Mucosa of descending colon (tissue), 3 donors: ENCODE measurements around the gene ROBO2. TPM values are rescaled to one million over a fixed set of nuclear protein-coding genes. Genes with fewer than 3 reads are reported as not detected.

Experiments used
- ATAC-seq: fragments of 200-7000 bp; cut with Tn5 transposase; one replicate; pipeline ENCODE4 v1.9.1; 2020; ENCODE audit warnings: mild to moderate bottlenecking, moderate library complexity
- DNase-seq, 3 donors: peaks; one replicate each; pipeline ENCODE4 v3.0.0-alpha.2; 2020
- H3K36me3 ChIP-seq: fragments of 200-600 bp; one replicate; pipeline ENCODE4 v1.8.0; 2021; ENCODE audit warnings: low read depth, mild to moderate bottlenecking
- H3K4me1 ChIP-seq: fragments of 200-600 bp; one replicate; pipeline ENCODE4 v1.8.0; 2021; ENCODE audit warnings: low read depth, mild to moderate bottlenecking
- H3K4me3 ChIP-seq: fragments of 200-600 bp; one replicate; pipeline ENCODE4 v1.8.0; 2021; ENCODE audit warnings: mild to moderate bottlenecking
- H3K9me3 ChIP-seq: fragments of 200-600 bp; one replicate; pipeline ENCODE4 v1.8.0; 2021; ENCODE audit warnings: mild to moderate bottlenecking
- intact Hi-C, 2 donors: fragments of 100-400 bp; cut with DNase I in 1 of 2; cut with micrococcal nuclease in 1 of 2; formaldehyde crosslinking; loops; one replicate each; pipeline versions ENCODE4 v1.11.0 to v1.11.1; 2022; cut with DNase I, micrococcal nuclease
- total RNA-seq, 3 donors: library from RNA; stranded (reverse); fragmentation: NEBNext Ultra II Directional in 2 of 3; extraction: Animal tissue kit (Norgen Biotek cat#: 25700) in 2 of 3; gene quantifications; one replicate each; pipeline versions ENCODE4 v1.2.1 to v1.2.4, GENCODE V29; 2021 to 2023
- TF ChIP-seq, protein P1 (sequence below): fragments of 200-600 bp; IDR thresholded peaks from one replicate; pipeline ENCODE4 v1.8.0; 2022; ENCODE audit warnings: antibody characterized with exemption, mild to moderate bottlenecking
- donor health status: DM: no; HTN: no; CAD: no; lungs with moderate emphysema.
- donor health status: DM: no; HTN: no; CAD: no.
- donor health status: DM: no; HTN: yes; CAD: no.

Gene ROBO2
- total RNA-seq, 3 donors from 2014 or later: 1.3 to 2.1 (median 1.4) TPM

DNA sequence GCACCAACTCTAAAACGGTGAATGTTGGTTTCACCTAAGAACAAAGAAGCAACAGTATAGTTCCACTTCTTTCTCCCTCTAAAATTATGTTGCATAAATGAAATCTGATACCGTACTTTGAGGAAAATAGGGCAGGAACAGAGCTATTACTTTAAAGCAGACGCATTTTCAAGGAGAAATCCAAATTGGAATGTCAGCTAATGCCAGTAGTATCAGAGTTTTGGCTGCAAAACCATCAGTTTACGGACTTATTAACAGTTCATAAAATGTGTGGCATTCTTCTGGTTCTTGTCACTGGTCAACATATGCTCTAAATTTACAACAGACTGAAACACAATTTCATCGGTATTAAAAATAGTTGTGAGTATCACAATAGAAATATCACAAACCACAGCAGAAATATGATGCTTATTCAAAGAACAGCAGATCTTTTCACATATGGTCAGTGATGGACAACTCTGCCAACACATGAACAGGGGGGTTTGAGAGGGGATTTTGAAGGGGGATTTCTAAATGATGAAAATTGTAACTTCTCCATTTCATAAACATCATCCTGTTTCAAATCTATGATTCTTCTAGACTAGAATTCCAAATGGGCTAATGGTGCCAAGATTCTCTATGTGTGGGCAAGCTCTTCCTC, 38.7 kb upstream of the ROBO2 start:
- H3K4me3 ChIP-seq: no peak overlapping the region
- ATAC-seq (no peak), DNase-seq (no peak)
- H3K4me1 ChIP-seq: no peaks in the 10 kb centered on the region
- H3K9me3 ChIP-seq: no peaks in the 10 kb centered on the region
- intact Hi-C loops: no loop called here
- H3K36me3 ChIP-seq: no peaks in the 10 kb centered on the region
- TF ChIP-seq, protein P1, sequence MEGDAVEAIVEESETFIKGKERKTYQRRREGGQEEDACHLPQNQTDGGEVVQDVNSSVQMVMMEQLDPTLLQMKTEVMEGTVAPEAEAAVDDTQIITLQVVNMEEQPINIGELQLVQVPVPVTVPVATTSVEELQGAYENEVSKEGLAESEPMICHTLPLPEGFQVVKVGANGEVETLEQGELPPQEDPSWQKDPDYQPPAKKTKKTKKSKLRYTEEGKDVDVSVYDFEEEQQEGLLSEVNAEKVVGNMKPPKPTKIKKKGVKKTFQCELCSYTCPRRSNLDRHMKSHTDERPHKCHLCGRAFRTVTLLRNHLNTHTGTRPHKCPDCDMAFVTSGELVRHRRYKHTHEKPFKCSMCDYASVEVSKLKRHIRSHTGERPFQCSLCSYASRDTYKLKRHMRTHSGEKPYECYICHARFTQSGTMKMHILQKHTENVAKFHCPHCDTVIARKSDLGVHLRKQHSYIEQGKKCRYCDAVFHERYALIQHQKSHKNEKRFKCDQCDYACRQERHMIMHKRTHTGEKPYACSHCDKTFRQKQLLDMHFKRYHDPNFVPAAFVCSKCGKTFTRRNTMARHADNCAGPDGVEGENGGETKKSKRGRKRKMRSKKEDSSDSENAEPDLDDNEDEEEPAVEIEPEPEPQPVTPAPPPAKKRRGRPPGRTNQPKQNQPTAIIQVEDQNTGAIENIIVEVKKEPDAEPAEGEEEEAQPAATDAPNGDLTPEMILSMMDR: no peak

DNA sequence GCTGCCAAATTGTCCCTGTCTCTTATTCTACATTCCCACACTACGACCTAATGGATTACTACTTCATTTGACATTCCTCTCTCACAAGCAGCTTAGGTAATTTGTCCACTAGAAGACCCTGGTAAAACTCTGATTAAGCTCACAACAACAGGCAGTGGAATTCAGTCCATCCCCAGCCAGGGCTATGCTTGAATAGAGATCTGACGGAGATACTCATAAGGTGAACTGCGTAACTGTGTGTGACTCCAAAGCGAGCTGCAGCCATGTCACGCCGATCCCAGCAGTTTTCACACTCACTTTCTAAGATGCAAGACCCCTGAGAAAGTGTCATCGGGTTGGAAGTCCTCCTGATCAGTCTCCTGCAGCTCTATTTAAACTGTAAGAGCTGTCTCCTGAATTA, 25.7 kb upstream of the ROBO2 start:
- Histone ChIP-seq H3K9me3 (no peaks in the 10 kb centered on the region), H3K4me3 (no peak overlapping the region), H3K36me3 (no peaks in the 10 kb centered on the region), H3K4me1 (no peaks in the 10 kb centered on the region)
- ATAC-seq: no peak
- intact Hi-C loops: no loop called here
- no peak for DNase-seq
- TF ChIP-seq, protein P1: no peak

DNA sequence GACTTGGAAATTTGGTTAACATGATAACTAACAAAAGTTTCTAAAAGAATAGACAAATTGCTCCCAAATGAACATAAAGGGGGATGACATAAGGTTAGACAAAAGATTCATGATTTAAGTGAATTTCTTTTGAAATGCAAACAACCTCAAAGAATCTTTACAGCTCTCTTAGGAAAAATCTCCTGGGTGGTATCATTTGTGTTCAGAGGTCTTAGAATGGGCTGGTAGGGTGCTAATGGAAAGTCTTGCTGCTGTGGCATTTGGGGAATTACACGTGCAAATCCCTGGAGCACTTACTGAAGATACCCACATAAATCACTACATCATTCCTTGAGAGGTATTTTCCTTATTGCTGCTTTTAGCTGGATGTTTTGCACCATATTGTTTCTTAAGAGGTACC, 14.4 kb upstream of the ROBO2 start:
- no peak for DNase-seq
- Histone ChIP-seq H3K4me1 (no peaks in the 10 kb centered on the region), H3K9me3 (no peaks in the 10 kb centered on the region), H3K36me3 (no peaks in the 10 kb centered on the region), H3K4me3 (no peak overlapping the region)
- TF ChIP-seq, protein P1: no peak
- intact Hi-C loops: no loop called here
- no peak for ATAC-seq

DNA sequence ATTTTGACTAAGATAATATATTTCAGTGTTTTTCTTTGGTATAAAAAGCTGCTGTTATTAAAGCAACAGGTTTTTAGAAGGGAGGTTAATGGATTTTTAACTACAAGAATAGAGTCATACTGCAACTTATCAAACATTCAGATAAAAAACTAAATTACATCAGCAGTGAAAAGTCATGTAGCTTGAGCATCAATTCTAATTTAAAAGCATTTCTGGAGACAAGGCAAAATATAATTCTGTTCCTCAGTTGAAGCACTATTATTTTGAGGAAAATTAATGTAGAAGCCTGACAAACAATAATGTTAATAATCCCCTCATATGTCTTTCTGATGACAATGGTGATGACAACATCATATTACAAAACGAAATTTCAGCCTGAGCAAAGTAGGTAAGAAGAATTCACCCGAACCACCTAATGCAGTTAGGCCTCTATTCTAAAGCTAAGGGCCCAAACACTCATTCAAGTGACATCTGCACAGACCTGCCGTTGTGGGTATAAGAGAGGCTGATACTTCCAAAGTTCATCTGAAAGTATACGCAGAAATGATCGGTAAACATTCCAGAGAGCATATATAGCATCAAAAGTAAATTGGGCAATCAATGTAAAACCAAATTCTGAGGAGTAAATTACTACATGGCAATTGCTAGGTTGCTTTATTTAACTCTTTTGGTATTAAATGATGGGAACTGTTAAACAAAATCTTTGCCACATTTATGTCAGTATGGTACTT, 12.8 kb upstream of the ROBO2 start:
- H3K4me1 ChIP-seq: no peaks in the 10 kb centered on the region
- H3K9me3 ChIP-seq: no peaks in the 10 kb centered on the region
- no peak for ATAC-seq
- TF ChIP-seq, protein P1: no peak
- H3K36me3 ChIP-seq: no peaks in the 10 kb centered on the region
- intact Hi-C loops: no loop called here
- no peak overlapping the region for H3K4me3 ChIP-seq
- DNase-seq: no peak

DNA sequence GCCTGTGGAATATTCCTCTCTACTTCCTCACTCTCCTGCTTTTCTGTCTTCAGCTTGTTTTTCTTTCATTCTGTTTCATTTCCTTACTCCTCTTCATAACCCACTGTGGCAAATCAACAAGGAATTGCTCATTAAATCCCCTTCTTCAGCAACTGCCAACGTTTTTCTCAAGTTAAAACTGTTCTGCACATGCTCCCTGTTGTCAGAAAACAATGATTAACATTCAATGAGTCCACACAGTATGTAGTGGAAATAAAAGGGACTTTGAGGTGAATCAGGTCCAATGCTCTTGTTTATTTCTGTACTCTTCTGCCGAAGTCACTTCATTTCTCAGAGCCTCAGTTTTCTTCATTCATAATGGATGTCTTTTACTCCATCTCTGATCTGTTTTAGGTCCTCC, 11.9 kb upstream of the ROBO2 start:
- Histone ChIP-seq H3K9me3 (no peaks in the 10 kb centered on the region), H3K4me3 (no peak overlapping the region), H3K4me1 (no peaks in the 10 kb centered on the region), H3K36me3 (no peaks in the 10 kb centered on the region)
- intact Hi-C loops: no loop called here
- DNase-seq: no peak
- ATAC-seq: no peak
- TF ChIP-seq, protein P1: no peak
